GM23248 (cell line): Measurements from ENCODE around the gene PDE6B.

ENCODE experiments used
- EZH2 ChIP-seq: fragments of 200-600 bp; sonication (generic); IDR thresholded peaks from 2 replicates; pipeline ENCODE4 v1.6.1; 2018; ENCODE audit warnings: antibody characterized with exemption, mild to moderate bottlenecking; ENCODE audit not compliant: insufficient read depth, poor library complexity, severe bottlenecking
- EZH2phosphoT487 ChIP-seq: fragments of 200-600 bp; sonication (generic); IDR thresholded peaks from 2 replicates; pipeline ENCODE4 v1.6.1; 2018; ENCODE audit warnings: antibody characterized with exemption, moderate library complexity, mild to moderate bottlenecking, low read depth; ENCODE audit not compliant: insufficient read depth

- TF ChIP-seq EZH2phosphoT487 = no peak
- TF ChIP-seq EZH2 = no peak
These were observed 63.7 kb downstream of the PDE6B start, which contains the start of gene SLC49A3 for GRCh38 chr4:688854-689681.
